ENCODE data around the gene TMEM266. TPM values are rescaled to one million over a fixed set of nuclear protein-coding genes. Genes with fewer than 3 reads are reported as not detected.
A peak's percentile ranks its signal among the peaks of the same experiment; 100 is the strongest.

Gene TMEM266
- total RNA-seq, 1 donor from 2014 or later, result 1.4 TPM

GRCh38 chr15:76174654-76175053 lies 114.9 kb downstream of the TMEM266 start:
- H3K4me3 ChIP-seq, result no peak overlapping the region
- H3K27ac ChIP-seq, result no peak overlapping the region
- ATAC-seq (no peak), DNase-seq (no peak)
- intact Hi-C loops (cut with DNase I), result no loop called here
- TF ChIP-seq CTCF (IDR thresholded peaks at IDR 0.05), result no peak
- no peaks in the 10 kb centered on the region for H3K9me3 ChIP-seq
- H3K36me3 ChIP-seq, result no peaks in the 10 kb centered on the region
- H3K27me3 ChIP-seq (ENCODE audit: low read depth), result peaks cover 5% of the 10 kb centered on the region
- peaks cover 9% of the 10 kb centered on the region for H3K4me1 ChIP-seq

GRCh38 chr15:76175442-76175841 lies 115.7 kb downstream of the TMEM266 start:
- H3K4me1 ChIP-seq, result peaks cover 3% of the 10 kb centered on the region

GRCh38 chr15:76176059-76176458 lies 116.3 kb downstream of the TMEM266 start:
- ATAC-seq (no peak), DNase-seq (no peak)
- Histone ChIP-seq H3K4me3 (no peak overlapping the region), H3K9me3 (no peaks in the 10 kb centered on the region), H3K27ac (no peak overlapping the region), H3K4me1 (no peaks in the 10 kb centered on the region), H3K27me3 (ENCODE audit: low read depth) (peaks cover 5% of the 10 kb centered on the region), H3K36me3 (no peaks in the 10 kb centered on the region)
- TF ChIP-seq CTCF (IDR thresholded peaks at IDR 0.05), result no peak
- intact Hi-C loops (cut with DNase I), result no loop called here

More at GRCh38 chr15:76175442-76175841, 115.7 kb downstream of the TMEM266 start:
- no peaks in the 10 kb centered on the region for H3K36me3 ChIP-seq
- no peak for DNase-seq
- no peak for TF ChIP-seq CTCF (IDR thresholded peaks at IDR 0.05)
- no peak for ATAC-seq
- peaks cover 5% of the 10 kb centered on the region for H3K27me3 ChIP-seq (ENCODE audit: low read depth)
- H3K4me3 ChIP-seq, result no peak overlapping the region
- H3K27ac ChIP-seq, result no peak overlapping the region
- intact Hi-C loops (cut with DNase I), result no loop called here
- no peaks in the 10 kb centered on the region for H3K9me3 ChIP-seq

GRCh38 chr15:76176487-76177085 lies 116.8 kb downstream of the TMEM266 start:
- intact Hi-C loops (cut with DNase I), result no loop called here
- Histone ChIP-seq H3K27me3 (ENCODE audit: low read depth) (peaks cover 5% of the 10 kb centered on the region), H3K27ac (no peak overlapping the region)

GRCh38 chr15:76177491-76178040 lies 117.8 kb downstream of the TMEM266 start:
- ATAC-seq, result peak; percentile 12 to 29
- intact Hi-C loops (cut with DNase I), result no loop called here
- DNase-seq, result no peak
- no peak for TF ChIP-seq CTCF (IDR thresholded peaks at IDR 0.05)
- Histone ChIP-seq H3K4me1 (no peaks in the 10 kb centered on the region), H3K27me3 (ENCODE audit: low read depth) (peaks cover 5% of the 10 kb centered on the region), H3K36me3 (no peaks in the 10 kb centered on the region), H3K4me3 (no peak overlapping the region), H3K27ac (no peak overlapping the region), H3K9me3 (no peaks in the 10 kb centered on the region)

More at GRCh38 chr15:76176487-76177085, 116.8 kb downstream of the TMEM266 start:
- Histone ChIP-seq H3K4me1 (no peaks in the 10 kb centered on the region), H3K9me3 (no peaks in the 10 kb centered on the region), H3K36me3 (no peaks in the 10 kb centered on the region), H3K4me3 (no peak overlapping the region)
- TF ChIP-seq CTCF (IDR thresholded peaks at IDR 0.05), result no peak
- ATAC-seq (no peak), DNase-seq (no peak)

Measured in lower lobe of right lung (tissue), 2 donors.